HCT116 (cell line): ENCODE data around the gene CCHCR1. TPM values are rescaled to one million over a fixed set of nuclear protein-coding genes. Genes with fewer than 3 reads are reported as not detected.

Experiments
- ATAC-seq: fragments of 200-7000 bp; cut with Tn5 transposase; 2 replicates; pipeline ENCODE4 v1.9.1; 2020; ENCODE audit warnings: mild to moderate bottlenecking, moderate library complexity
- BruUV-seq: library from RNA; stranded (reverse); fragments of 400-500 nt; replicated peaks from 2 replicates; lab custom pipeline; 2021; lab: Mats Ljungman, UMichigan
- CTCF ChIA-PET: fragments of 300-600 bp; sonication (Branson Sonifier 250); formaldehyde crosslinking; loops from one replicate; lab custom pipeline; 2021; ENCODE audit warnings: antibody characterized with exemption; lab: Charles Lee
- POLR2A ChIA-PET: fragments of 300-600, 350-600 bp; sonication (Branson Sonifier 250); formaldehyde crosslinking; loops from one replicate; lab custom pipeline; 2021; ENCODE audit warnings: antibody characterized with exemption; lab: Charles Lee
- RAD21 ChIA-PET, 2 experiments: fragments of 300-600 bp; sonication (Branson Sonifier 250); formaldehyde crosslinking; loops; one replicate each; lab custom pipeline; 2023; ENCODE audit warnings: low total read pairs in 2 of 2; ENCODE audit not compliant: uncharacterized antibody in 2 of 2, unreplicated experiment in 2 of 2, low non-redundant PET in 1 of 2; lab: Charles Lee
- DNase-seq: peaks from one replicate; pipeline ENCODE4 v3.0.0-alpha.2; 2010; ENCODE audit warnings: low read depth, low spot score
- H2AFZ ChIP-seq: fragments of 200-600 bp; shearing (Covaris generic), sonication (generic); 2 replicates; pipeline ENCODE4 v1.6.1; 2017; ENCODE audit warnings: low read depth, mixed run types, mixed read lengths, antibody characterized with exemption, low read length; ENCODE audit not compliant: poor library complexity, severe bottlenecking
- H3K27ac ChIP-seq: 2 replicates; pipeline ENCODE4 v1.5.1; 2012; ENCODE audit warnings: low read depth, low read length
- H3K27me3 ChIP-seq: fragments of 200-600 bp; sonication (generic); 2 replicates; pipeline ENCODE4 v1.6.1; 2016; ENCODE audit warnings: mixed run types, low read length, mixed read lengths; ENCODE audit not compliant: insufficient read depth
- H3K36me3 ChIP-seq, 2 experiments: fragments of 200-500 bp in 1 of 2; fragments of 200-600 bp in 1 of 2; sonication (Bioruptor generic) in 1 of 2; sonication (generic) in 1 of 2; 2 replicates each; pipeline versions ENCODE4 v1.5.1 to v1.6.1; 2014 to 2016; ENCODE audit warnings: low read length in 2 of 2, inconsistent platforms in 1 of 2, mixed read lengths in 1 of 2, mixed run types in 1 of 2; ENCODE audit not compliant: insufficient read depth in 2 of 2, control insufficient read depth in 1 of 2
- H3K4me1 ChIP-seq, 2 experiments: fragments of 200-600 bp in 1 of 2; sonication (generic) in 1 of 2; 2 replicates each; pipeline versions ENCODE4 v1.5.1 to v1.6.1; 2012 to 2017; ENCODE audit warnings: low read length in 2 of 2, inconsistent platforms in 1 of 2, mild to moderate bottlenecking in 1 of 2, mixed read lengths in 1 of 2, mixed run types in 1 of 2, moderate library complexity in 1 of 2; ENCODE audit not compliant: insufficient read depth in 2 of 2, control insufficient read depth in 1 of 2
- H3K4me2 ChIP-seq: fragments of 200-600 bp; sonication (generic); 2 replicates; pipeline ENCODE4 v1.6.1; 2017; ENCODE audit warnings: mixed run types, low read length, mixed read lengths
- H3K4me3 ChIP-seq, 2 experiments: fragments of 200-600 bp in 1 of 2; sonication (generic) in 1 of 2; replicated peaks in 1 of 2; 2 replicates each; pipeline ENCODE4 v1.5.1; 2011 to 2016; ENCODE audit warnings: low read length in 2 of 2, control low read depth in 1 of 2, low read depth in 1 of 2, mild to moderate bottlenecking in 1 of 2, mixed read lengths in 1 of 2, mixed run types in 1 of 2
- H3K79me2 ChIP-seq: fragments of 200-600 bp; sonication (generic); 2 replicates; pipeline ENCODE4 v1.6.1; 2017; ENCODE audit warnings: mild to moderate bottlenecking, mixed run types, low read length, moderate library complexity, mixed read lengths; ENCODE audit not compliant: insufficient read depth
- H3K9ac ChIP-seq: fragments of 200-600 bp; sonication (generic); 2 replicates; pipeline ENCODE4 v1.6.1; 2016; ENCODE audit warnings: low read length, mixed read lengths
- H3K9me2 ChIP-seq: fragments of 200-600 bp; sonication (generic), shearing (Covaris generic); 2 replicates; pipeline ENCODE4 v1.6.1; 2017; ENCODE audit warnings: mixed run types, mild to moderate bottlenecking, moderate library complexity; ENCODE audit not compliant: insufficient read depth
- H3K9me3 ChIP-seq, 2 experiments: fragments of 200-500 bp in 1 of 2; fragments of 200-600 bp in 1 of 2; sonication (Bioruptor generic) in 1 of 2; sonication (generic) in 1 of 2; 2 replicates each; pipeline ENCODE4 v1.6.1; 2014 to 2017; ENCODE audit warnings: low read length in 2 of 2, mixed read lengths in 2 of 2, inconsistent platforms in 1 of 2, low read depth in 1 of 2, mild to moderate bottlenecking in 1 of 2, mixed run types in 1 of 2, moderate library complexity in 1 of 2; ENCODE audit not compliant: control insufficient read depth in 1 of 2, insufficient read depth in 1 of 2
- H4K20me1 ChIP-seq: fragments of 200-600 bp; sonication (generic), shearing (Covaris generic); 2 replicates; pipeline ENCODE4 v1.6.1; 2017; ENCODE audit warnings: mixed run types, mild to moderate bottlenecking, moderate library complexity; ENCODE audit not compliant: insufficient read depth
- ATF3 ChIP-seq: IDR thresholded peaks from 2 replicates; pipeline ENCODE4 v1.6.1; 2012
- CBX3 ChIP-seq: IDR thresholded peaks from 2 replicates; pipeline ENCODE4 v1.6.1; 2012; ENCODE audit warnings: low read depth
- CEBPB ChIP-seq: IDR thresholded peaks from 2 replicates; pipeline ENCODE4 v1.6.1; 2012; ENCODE audit warnings: low read depth
- ELF1 ChIP-seq: IDR thresholded peaks from 2 replicates; pipeline ENCODE4 v1.6.1; 2012; ENCODE audit warnings: low read depth, borderline replicate concordance
- JUND ChIP-seq: IDR thresholded peaks from 2 replicates; pipeline ENCODE4 v1.6.1; 2012
- POLR2AphosphoS5 ChIP-seq: IDR thresholded peaks from 2 replicates; pipeline ENCODE4 v1.6.1; 2011; ENCODE audit warnings: mild to moderate bottlenecking, low read depth, low read length, moderate library complexity
- REST ChIP-seq: IDR thresholded peaks from 2 replicates; pipeline ENCODE4 v1.6.1; 2012; ENCODE audit warnings: low read depth
- SIN3A ChIP-seq: IDR thresholded peaks from 2 replicates; pipeline ENCODE4 v1.6.1; 2012; ENCODE audit warnings: low read depth
- SP1 ChIP-seq: IDR thresholded peaks from 2 replicates; pipeline ENCODE4 v1.6.1; 2012; ENCODE audit warnings: low read depth
- TCF7L2 ChIP-seq: IDR thresholded peaks from 2 replicates; pipeline ENCODE4 v1.7.0; 2011; ENCODE audit warnings: borderline replicate concordance, inconsistent platforms; ENCODE audit not compliant: insufficient read depth, insufficient read length; ENCODE audit errors: extremely low read depth
- ZFX ChIP-seq: fragments of 450-650 bp; IDR thresholded peaks from 2 replicates; pipeline ENCODE4 v1.6.1; 2017
- ZNF274 ChIP-seq: fragments of 200-500 bp; sonication (Bioruptor generic); IDR thresholded peaks from 2 replicates; pipeline ENCODE4 v1.6.1; 2014; ENCODE audit warnings: mild to moderate bottlenecking, low read depth, low read length, inconsistent platforms
- intact Hi-C: fragments of 100-400 bp; cut with micrococcal nuclease; formaldehyde crosslinking; loops from 2 replicates; pipeline ENCODE4 v1.10.0; 2022
- total RNA-seq: library from RNA; stranded (reverse); gene quantifications from one replicate; pipeline ENCODE4 v1.2.1, GENCODE V29; 2021; ENCODE audit not compliant: unreplicated experiment
- TF ChIP-seq, protein P1 (sequence below): IDR thresholded peaks from 2 replicates; pipeline ENCODE4 v1.6.1; 2011; ENCODE audit warnings: mild to moderate bottlenecking, low read length, moderate library complexity; ENCODE audit not compliant: insufficient replicate concordance; ENCODE audit errors: extremely low read depth

The CCHCR1 gene
- total RNA-seq, 1 experiment from 2014 or later = 40.7 TPM

DNA sequence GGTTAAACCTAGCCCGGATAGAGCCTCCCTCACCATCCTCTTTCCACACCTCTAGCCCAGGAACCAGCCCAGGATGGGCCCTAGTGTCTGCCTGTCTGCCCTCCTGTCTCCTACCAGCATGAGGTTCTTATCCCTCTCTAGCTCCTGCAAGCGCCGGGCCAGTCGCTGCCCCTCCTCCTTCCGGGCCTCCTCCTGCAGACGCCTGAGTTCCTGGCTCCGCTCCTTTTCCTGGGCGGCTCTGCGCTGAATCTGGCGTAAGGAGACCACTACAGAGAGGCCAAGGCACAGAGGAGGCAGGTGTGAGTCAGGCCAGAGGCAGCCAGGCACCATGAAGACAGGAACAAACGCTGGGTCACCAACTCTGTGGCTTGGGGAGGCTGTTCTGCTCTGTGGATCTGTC, 14.5 kb downstream of the CCHCR1 start:
- no TSS peak for BruUV-seq
- no peak overlapping the region for H2AFZ ChIP-seq
- POLR2A ChIA-PET = no interaction called here

More for the DNA sequence above, 14.5 kb downstream of the CCHCR1 start:
- no peak overlapping the region for H3K4me3 ChIP-seq
- no peak overlapping the region for H3K9ac ChIP-seq
- no peaks in the 10 kb centered on the region for H4K20me1 ChIP-seq
- ATAC-seq (no peak), DNase-seq (no peak)
- H3K27ac ChIP-seq = no peak overlapping the region
- H3K9me2 ChIP-seq = no peaks in the 10 kb centered on the region
- intact Hi-C loops = no loop called here
- H3K4me1 ChIP-seq = peaks cover 0 to 7% of the 10 kb centered on the region in 2 experiments; a peak in 1 of 4 replicates
- CTCF ChIA-PET = no interaction called here
- H3K79me2 ChIP-seq = no peaks in the 10 kb centered on the region
- H3K4me2 ChIP-seq = no peak overlapping the region
- H3K36me3 ChIP-seq = peaks cover 0 to 3% of the 10 kb centered on the region in 2 experiments; a peak in 1 of 4 replicates
- TF ChIP-seq POLR2AphosphoS5 (no peak), JUND (no peak), SP1 (no peak), ZNF274 (no peak), ELF1 (no peak), SIN3A (no peak), ATF3 (no peak), CBX3 (no peak), ZFX (no peak), REST (no peak), CEBPB (no peak), TCF7L2 (no peak)
- TF ChIP-seq, protein P1, sequence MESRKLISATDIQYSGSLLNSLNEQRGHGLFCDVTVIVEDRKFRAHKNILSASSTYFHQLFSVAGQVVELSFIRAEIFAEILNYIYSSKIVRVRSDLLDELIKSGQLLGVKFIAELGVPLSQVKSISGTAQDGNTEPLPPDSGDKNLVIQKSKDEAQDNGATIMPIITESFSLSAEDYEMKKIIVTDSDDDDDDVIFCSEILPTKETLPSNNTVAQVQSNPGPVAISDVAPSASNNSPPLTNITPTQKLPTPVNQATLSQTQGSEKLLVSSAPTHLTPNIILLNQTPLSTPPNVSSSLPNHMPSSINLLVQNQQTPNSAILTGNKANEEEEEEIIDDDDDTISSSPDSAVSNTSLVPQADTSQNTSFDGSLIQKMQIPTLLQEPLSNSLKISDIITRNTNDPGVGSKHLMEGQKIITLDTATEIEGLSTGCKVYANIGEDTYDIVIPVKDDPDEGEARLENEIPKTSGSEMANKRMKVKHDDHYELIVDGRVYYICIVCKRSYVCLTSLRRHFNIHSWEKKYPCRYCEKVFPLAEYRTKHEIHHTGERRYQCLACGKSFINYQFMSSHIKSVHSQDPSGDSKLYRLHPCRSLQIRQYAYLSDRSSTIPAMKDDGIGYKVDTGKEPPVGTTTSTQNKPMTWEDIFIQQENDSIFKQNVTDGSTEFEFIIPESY = no peak
- RAD21 ChIA-PET = no interaction called here
- no peaks in the 10 kb centered on the region for H3K27me3 ChIP-seq
- H3K9me3 ChIP-seq = no peaks in the 10 kb centered on the region
